Measurements from ENCODE around the gene GP9. TPM values are rescaled to one million over a fixed set of nuclear protein-coding genes. Genes with fewer than 3 reads are reported as not detected.
A peak's percentile ranks its signal among the peaks of the same experiment; 100 is the strongest.

GP9 gene
- total RNA-seq, 2 experiments from 2014 or later: not detected

GRCh38 chr3:129104051-129104450 is 43.5 kb downstream of the GP9 start:
- no peaks in the 10 kb centered on the region for H3K9me3 Mint-ChIP-seq
- peak overlapping the region; percentile 72 for H3K27ac Mint-ChIP-seq
- ChIA-PET POLR2A (interaction anchor here (1.1 to 15.3 kb wide), 4 partner anchors 8 to 53 kb away, joined by 3 to 163 read pairs (median 8); partner anchors contain the start of gene RAB43), CTCF (interaction anchor here (1.9 kb wide), 1 partner anchor 19 kb away, joined by 4 read pairs; no protein-coding TSS in a partner anchor)
- ATAC-seq (no peak), DNase-seq (no peak)
- no peak overlapping the region for H3K4me3 Mint-ChIP-seq
- intact Hi-C loops (cut with micrococcal nuclease): no loop called here
- peaks cover 47% of the 10 kb centered on the region for H3K36me3 Mint-ChIP-seq (ENCODE audit: low read depth)
- peaks cover 77% of the 10 kb centered on the region for H3K4me1 Mint-ChIP-seq (ENCODE audit: low read depth)
- TF ChIP-seq CTCF (IDR thresholded peaks at IDR 0.05): no peak
- no peaks in the 10 kb centered on the region for H3K27me3 Mint-ChIP-seq

GRCh38 chr3:129104498-129105079 is 44.0 kb downstream of the GP9 start:
- Mint-ChIP-seq H3K9me3 (no peaks in the 10 kb centered on the region), H3K27ac (peak overlapping the region; percentile 72)
- intact Hi-C loops (cut with micrococcal nuclease): no loop called here

GRCh38 chr3:129105862-129106261 is 45.3 kb downstream of the GP9 start:
- TF ChIP-seq CTCF (IDR thresholded peaks at IDR 0.05): no peak
- POLR2A ChIA-PET: interaction anchor here (1.4 to 15.3 kb wide), 2 partner anchors 8 to 14 kb away, joined by 4 to 163 read pairs; partner anchors contain the start of gene RAB43
- Mint-ChIP-seq H3K27me3 (no peaks in the 10 kb centered on the region), H3K36me3 (ENCODE audit: low read depth) (peaks cover 51% of the 10 kb centered on the region), H3K9me3 (no peaks in the 10 kb centered on the region), H3K27ac (peak overlapping the region; percentile 64), H3K4me3 (no peak overlapping the region), H3K4me1 (ENCODE audit: low read depth) (peaks cover 77% of the 10 kb centered on the region)
- CTCF ChIA-PET: interaction anchor here (0.7 to 2.5 kb wide), 4 partner anchors 10 to 56 kb away, joined by 3 to 7 read pairs (median 6); no protein-coding TSS in a partner anchor
- ATAC-seq (no peak), DNase-seq (no peak)
- intact Hi-C loops (cut with micrococcal nuclease): no loop called here

More at GRCh38 chr3:129104498-129105079, 44.0 kb downstream of the GP9 start:
- ChIA-PET POLR2A (interaction anchor here (3.2 to 15.3 kb wide), 2 partner anchors 8 to 15 kb away, joined by 11 to 163 read pairs; partner anchors contain the start of gene RAB43), CTCF (no interaction called here)
- peaks cover 46% of the 10 kb centered on the region for H3K36me3 Mint-ChIP-seq (ENCODE audit: low read depth)
- TF ChIP-seq CTCF (IDR thresholded peaks at IDR 0.05): no peak
- H3K4me1 Mint-ChIP-seq (ENCODE audit: low read depth): peaks cover 76% of the 10 kb centered on the region
- ATAC-seq (no peak), DNase-seq (no peak)
- no peak overlapping the region for H3K4me3 Mint-ChIP-seq
- H3K27me3 Mint-ChIP-seq: no peaks in the 10 kb centered on the region

- ATAC-seq (peak; percentile 26), DNase-seq (no peak)
- peaks cover 49% of the 10 kb centered on the region for H3K36me3 Mint-ChIP-seq (ENCODE audit: low read depth)
- no peak for TF ChIP-seq CTCF (IDR thresholded peaks at IDR 0.05)
- no peak overlapping the region for H3K4me3 Mint-ChIP-seq
- ChIA-PET CTCF (interaction anchor here (0.7 to 2.5 kb wide), 4 partner anchors 10 to 56 kb away, joined by 3 to 7 read pairs (median 6); no protein-coding TSS in a partner anchor), POLR2A (interaction anchor here (0.6 to 15.3 kb wide), 3 partner anchors 9 to 53 kb away, joined by 4 to 163 read pairs (median 4); partner anchors contain the start of gene RAB43)
- no peaks in the 10 kb centered on the region for H3K9me3 Mint-ChIP-seq
- H3K27me3 Mint-ChIP-seq: no peaks in the 10 kb centered on the region
- intact Hi-C loops (cut with micrococcal nuclease): no loop called here
- peaks cover 76% of the 10 kb centered on the region for H3K4me1 Mint-ChIP-seq (ENCODE audit: low read depth)
- peak overlapping the region; percentile 64 for H3K27ac Mint-ChIP-seq
These were observed 45.7 kb downstream of the GP9 start for GRCh38 chr3:129106320-129106719.
